ENCODE results near the gene KIF13A. TPM values are rescaled to one million over a fixed set of nuclear protein-coding genes. Genes with fewer than 3 reads are reported as not detected.

Gene KIF13A
- total and polyA plus RNA-seq, 9 of the 15 experiments (the other 6 are each of a cell fraction or from before 2014, with no cell fraction given): 3.6 to 44.3 (median 29.7) TPM

- TF ChIP-seq, protein P1, sequence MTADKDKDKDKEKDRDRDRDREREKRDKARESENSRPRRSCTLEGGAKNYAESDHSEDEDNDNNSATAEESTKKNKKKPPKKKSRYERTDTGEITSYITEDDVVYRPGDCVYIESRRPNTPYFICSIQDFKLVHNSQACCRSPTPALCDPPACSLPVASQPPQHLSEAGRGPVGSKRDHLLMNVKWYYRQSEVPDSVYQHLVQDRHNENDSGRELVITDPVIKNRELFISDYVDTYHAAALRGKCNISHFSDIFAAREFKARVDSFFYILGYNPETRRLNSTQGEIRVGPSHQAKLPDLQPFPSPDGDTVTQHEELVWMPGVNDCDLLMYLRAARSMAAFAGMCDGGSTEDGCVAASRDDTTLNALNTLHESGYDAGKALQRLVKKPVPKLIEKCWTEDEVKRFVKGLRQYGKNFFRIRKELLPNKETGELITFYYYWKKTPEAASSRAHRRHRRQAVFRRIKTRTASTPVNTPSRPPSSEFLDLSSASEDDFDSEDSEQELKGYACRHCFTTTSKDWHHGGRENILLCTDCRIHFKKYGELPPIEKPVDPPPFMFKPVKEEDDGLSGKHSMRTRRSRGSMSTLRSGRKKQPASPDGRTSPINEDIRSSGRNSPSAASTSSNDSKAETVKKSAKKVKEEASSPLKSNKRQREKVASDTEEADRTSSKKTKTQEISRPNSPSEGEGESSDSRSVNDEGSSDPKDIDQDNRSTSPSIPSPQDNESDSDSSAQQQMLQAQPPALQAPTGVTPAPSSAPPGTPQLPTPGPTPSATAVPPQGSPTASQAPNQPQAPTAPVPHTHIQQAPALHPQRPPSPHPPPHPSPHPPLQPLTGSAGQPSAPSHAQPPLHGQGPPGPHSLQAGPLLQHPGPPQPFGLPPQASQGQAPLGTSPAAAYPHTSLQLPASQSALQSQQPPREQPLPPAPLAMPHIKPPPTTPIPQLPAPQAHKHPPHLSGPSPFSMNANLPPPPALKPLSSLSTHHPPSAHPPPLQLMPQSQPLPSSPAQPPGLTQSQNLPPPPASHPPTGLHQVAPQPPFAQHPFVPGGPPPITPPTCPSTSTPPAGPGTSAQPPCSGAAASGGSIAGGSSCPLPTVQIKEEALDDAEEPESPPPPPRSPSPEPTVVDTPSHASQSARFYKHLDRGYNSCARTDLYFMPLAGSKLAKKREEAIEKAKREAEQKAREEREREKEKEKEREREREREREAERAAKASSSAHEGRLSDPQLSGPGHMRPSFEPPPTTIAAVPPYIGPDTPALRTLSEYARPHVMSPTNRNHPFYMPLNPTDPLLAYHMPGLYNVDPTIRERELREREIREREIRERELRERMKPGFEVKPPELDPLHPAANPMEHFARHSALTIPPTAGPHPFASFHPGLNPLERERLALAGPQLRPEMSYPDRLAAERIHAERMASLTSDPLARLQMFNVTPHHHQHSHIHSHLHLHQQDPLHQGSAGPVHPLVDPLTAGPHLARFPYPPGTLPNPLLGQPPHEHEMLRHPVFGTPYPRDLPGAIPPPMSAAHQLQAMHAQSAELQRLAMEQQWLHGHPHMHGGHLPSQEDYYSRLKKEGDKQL (CRISPR knock-in tag; IDR thresholded peaks at IDR 0.05; ENCODE audit: borderline replicate concordance): no peak
- TF ChIP-seq ZNF512 (tag; IDR thresholded peaks at IDR 0.05): no peak
- no peak for TF ChIP-seq NCOA6 (IDR thresholded peaks at IDR 0.05)
- TF ChIP-seq STAT5B (CRISPR knock-in tag; IDR thresholded peaks at IDR 0.05): no peak
- TF ChIP-seq ZNF212 (CRISPR knock-in tag; IDR thresholded peaks at IDR 0.05): no peak
- TF ChIP-seq TAF1 (IDR thresholded peaks at IDR 0.05; ENCODE audit: control insufficient read depth, extremely low read depth, insufficient read depth, low read length, severe bottlenecking): no peak
- TF ChIP-seq SRSF9 (IDR thresholded peaks at IDR 0.05; ENCODE audit: borderline replicate concordance, low read depth, low read length): no peak
- TF ChIP-seq CCAR2 (IDR thresholded peaks at IDR 0.05; ENCODE audit: low read depth, low read length): no peak
- 0 out of 2 replicates have a peak, but pooled peaks have one; percentile 51 for TF ChIP-seq TRIM28 (IDR thresholded peaks at IDR 0.05)
- no peak for TF ChIP-seq DACH1 (IDR thresholded peaks at IDR 0.05; ENCODE audit: partially characterized antibody)
- TF ChIP-seq ZFPM2 (CRISPR knock-in tag; IDR thresholded peaks at IDR 0.05): no peak
- no peak; the same call in 1 of the 2 replicates for TF ChIP-seq GATA2 (CRISPR knock-in tag; IDR thresholded peaks at IDR 0.05)
These were observed 258.0 kb downstream of the KIF13A start (continued) for GRCh38 chr6:17729223-17730077.
